ENCODE results near the gene MAGI1.

The MAGI1 gene

DNA sequence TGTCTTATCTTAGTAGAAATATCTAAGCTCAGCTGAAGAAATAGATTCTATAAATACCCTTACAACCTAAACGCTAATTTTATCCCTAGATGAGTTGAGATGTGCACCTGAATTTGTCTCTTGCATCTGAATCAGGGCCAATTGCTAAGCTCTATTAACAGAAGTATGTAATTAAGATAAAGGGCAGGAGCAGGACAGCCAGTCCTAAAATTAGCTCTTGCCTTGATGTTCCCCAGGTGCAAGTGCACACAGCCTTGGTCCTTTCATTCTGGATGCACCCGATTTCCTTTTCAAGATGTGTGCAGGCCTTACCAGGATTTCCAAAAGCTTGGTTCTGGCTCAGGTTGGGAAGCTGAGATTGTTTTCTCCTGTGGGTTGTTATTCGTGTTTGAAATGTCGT is 52.4 kb downstream of the MAGI1 start:
- no peaks in the 10 kb centered on the region for H3K79me2 ChIP-seq (ENCODE audit: insufficient read depth, low read depth)

DNA sequence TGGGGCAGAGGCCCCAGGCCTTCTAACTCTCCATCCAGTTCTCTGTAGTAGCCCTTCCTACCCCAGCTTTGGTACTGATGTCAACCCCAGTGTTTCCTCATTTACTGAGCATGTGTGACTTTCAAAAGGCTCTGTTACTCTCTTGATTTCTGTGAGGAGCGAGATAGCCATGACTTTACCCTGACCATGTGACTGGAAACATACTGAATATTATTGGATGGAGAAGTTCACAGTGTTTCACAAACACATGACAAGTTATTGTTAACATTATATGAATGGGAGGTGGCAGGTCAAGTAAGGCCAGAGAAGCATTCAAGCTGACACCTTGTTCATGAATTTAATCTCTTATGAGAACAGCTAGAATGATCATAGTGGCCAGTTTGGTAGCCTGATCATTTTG is 53.7 kb downstream of the MAGI1 start:
- Histone ChIP-seq H3K36me3 (ENCODE audit: insufficient read depth) (no peaks in the 10 kb centered on the region), H3K4me3 (IDR thresholded peaks at IDR 0.05; ENCODE audit: insufficient read depth, low read depth, low read length) (no peak overlapping the region), H3K79me2 (ENCODE audit: insufficient read depth, low read depth) (no peaks in the 10 kb centered on the region), H2AFZ (ENCODE audit: low read depth) (no peak overlapping the region), H3K27ac (no peak overlapping the region), H3K27me3 (ENCODE audit: insufficient read depth, low read depth) (no peaks in the 10 kb centered on the region), H4K20me1 (ENCODE audit: insufficient read depth) (no peaks in the 10 kb centered on the region), H3K4me2 (no peak overlapping the region), H3K4me1 (ENCODE audit: low read depth, poor library complexity, severe bottlenecking) (peaks cover 3% of the 10 kb centered on the region), H3K9ac (no peak overlapping the region)
- TF ChIP-seq, protein P1, sequence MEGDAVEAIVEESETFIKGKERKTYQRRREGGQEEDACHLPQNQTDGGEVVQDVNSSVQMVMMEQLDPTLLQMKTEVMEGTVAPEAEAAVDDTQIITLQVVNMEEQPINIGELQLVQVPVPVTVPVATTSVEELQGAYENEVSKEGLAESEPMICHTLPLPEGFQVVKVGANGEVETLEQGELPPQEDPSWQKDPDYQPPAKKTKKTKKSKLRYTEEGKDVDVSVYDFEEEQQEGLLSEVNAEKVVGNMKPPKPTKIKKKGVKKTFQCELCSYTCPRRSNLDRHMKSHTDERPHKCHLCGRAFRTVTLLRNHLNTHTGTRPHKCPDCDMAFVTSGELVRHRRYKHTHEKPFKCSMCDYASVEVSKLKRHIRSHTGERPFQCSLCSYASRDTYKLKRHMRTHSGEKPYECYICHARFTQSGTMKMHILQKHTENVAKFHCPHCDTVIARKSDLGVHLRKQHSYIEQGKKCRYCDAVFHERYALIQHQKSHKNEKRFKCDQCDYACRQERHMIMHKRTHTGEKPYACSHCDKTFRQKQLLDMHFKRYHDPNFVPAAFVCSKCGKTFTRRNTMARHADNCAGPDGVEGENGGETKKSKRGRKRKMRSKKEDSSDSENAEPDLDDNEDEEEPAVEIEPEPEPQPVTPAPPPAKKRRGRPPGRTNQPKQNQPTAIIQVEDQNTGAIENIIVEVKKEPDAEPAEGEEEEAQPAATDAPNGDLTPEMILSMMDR (conservative IDR thresholded peaks at IDR 0.05; ENCODE audit: low read depth, low read length): no peak

More for the DNA sequence above, 52.4 kb downstream of the MAGI1 start:
- H4K20me1 ChIP-seq (ENCODE audit: insufficient read depth): no peaks in the 10 kb centered on the region
- no peak overlapping the region for H3K4me3 ChIP-seq (IDR thresholded peaks at IDR 0.05; ENCODE audit: insufficient read depth, low read depth, low read length)
- H3K4me2 ChIP-seq: no peak overlapping the region
- no peaks in the 10 kb centered on the region for H3K27me3 ChIP-seq (ENCODE audit: insufficient read depth, low read depth)
- H3K36me3 ChIP-seq (ENCODE audit: insufficient read depth): no peaks in the 10 kb centered on the region
- H3K27ac ChIP-seq: no peak overlapping the region
- H3K4me1 ChIP-seq (ENCODE audit: low read depth, poor library complexity, severe bottlenecking): peaks cover 2% of the 10 kb centered on the region
- H3K9ac ChIP-seq: no peak overlapping the region
- TF ChIP-seq, protein P1 (conservative IDR thresholded peaks at IDR 0.05; ENCODE audit: low read depth, low read length): no peak
- no peak overlapping the region for H2AFZ ChIP-seq (ENCODE audit: low read depth)

DNA sequence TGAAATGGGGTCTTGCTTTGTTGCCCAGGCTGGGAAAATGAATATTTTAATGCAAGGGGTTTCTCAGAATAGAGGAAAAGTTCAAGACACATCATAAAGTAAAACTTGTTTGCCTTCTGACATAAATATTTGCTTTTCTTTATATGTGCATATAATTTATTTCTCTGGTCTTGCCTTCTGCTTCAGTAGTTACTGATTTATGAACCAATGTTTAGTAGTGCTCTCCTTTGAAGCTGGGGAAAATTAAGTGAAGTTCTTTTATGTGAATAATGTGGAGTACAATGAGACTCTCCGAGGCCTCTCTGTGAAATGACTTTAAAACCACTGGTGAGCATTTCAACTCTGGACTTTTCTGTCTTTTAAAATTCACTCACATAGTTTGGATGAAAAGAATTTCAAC is 55.6 kb downstream of the MAGI1 start:
- TF ChIP-seq, protein P1 (conservative IDR thresholded peaks at IDR 0.05; ENCODE audit: low read depth, low read length): no peak
- H3K79me2 ChIP-seq (ENCODE audit: insufficient read depth, low read depth): no peaks in the 10 kb centered on the region
- H3K4me3 ChIP-seq (IDR thresholded peaks at IDR 0.05; ENCODE audit: insufficient read depth, low read depth, low read length): no peak overlapping the region

DNA sequence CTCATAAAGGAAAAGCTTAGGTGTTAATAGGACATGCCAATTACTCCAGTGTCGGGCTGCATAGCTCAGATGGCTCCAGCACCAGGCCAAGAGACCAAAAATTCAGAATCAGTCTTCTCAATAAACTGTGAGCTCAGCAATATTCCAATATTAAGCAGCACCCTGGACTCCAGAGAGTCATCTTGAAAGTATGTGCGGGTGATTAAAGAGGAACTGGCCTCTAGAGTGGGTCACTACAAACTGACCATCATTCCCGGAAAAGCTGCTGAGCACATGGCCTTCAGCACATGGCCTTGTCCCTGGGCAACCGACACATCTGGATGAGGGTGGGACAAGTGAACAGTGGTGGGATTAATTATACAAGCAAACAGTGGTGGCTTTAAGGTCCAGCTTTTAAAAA is 59.0 kb downstream of the MAGI1 start:
- H3K27me3 ChIP-seq (ENCODE audit: insufficient read depth, low read depth): no peaks in the 10 kb centered on the region
- no peak overlapping the region for H3K27ac ChIP-seq
- H3K79me2 ChIP-seq (ENCODE audit: insufficient read depth, low read depth): no peaks in the 10 kb centered on the region
- no peak overlapping the region for H2AFZ ChIP-seq (ENCODE audit: low read depth)
- H4K20me1 ChIP-seq (ENCODE audit: insufficient read depth): no peaks in the 10 kb centered on the region
- no peak overlapping the region for H3K4me3 ChIP-seq (IDR thresholded peaks at IDR 0.05; ENCODE audit: insufficient read depth, low read depth, low read length)
- no peaks in the 10 kb centered on the region for H3K36me3 ChIP-seq (ENCODE audit: insufficient read depth)
- no peak overlapping the region for H3K4me2 ChIP-seq
- peaks cover 3% of the 10 kb centered on the region for H3K4me1 ChIP-seq (ENCODE audit: low read depth, poor library complexity, severe bottlenecking)
- TF ChIP-seq, protein P1 (conservative IDR thresholded peaks at IDR 0.05; ENCODE audit: low read depth, low read length): no peak
- no peak overlapping the region for H3K9ac ChIP-seq

More for the DNA sequence above, 55.6 kb downstream of the MAGI1 start:
- Histone ChIP-seq H3K4me1 (ENCODE audit: low read depth, poor library complexity, severe bottlenecking) (peaks cover 3% of the 10 kb centered on the region), H3K27me3 (ENCODE audit: insufficient read depth, low read depth) (no peaks in the 10 kb centered on the region), H3K36me3 (ENCODE audit: insufficient read depth) (no peaks in the 10 kb centered on the region), H3K9ac (no peak overlapping the region), H3K4me2 (no peak overlapping the region), H2AFZ (ENCODE audit: low read depth) (no peak overlapping the region), H4K20me1 (ENCODE audit: insufficient read depth) (no peaks in the 10 kb centered on the region), H3K27ac (no peak overlapping the region)
